ENCODE data around the gene NPHS1.
"Not testable (repeated sequence)": the region's sequence is repeated elsewhere in the genome, so short reads cannot be mapped to it uniquely, and the experiment has no call there.

The NPHS1 gene, protein sequence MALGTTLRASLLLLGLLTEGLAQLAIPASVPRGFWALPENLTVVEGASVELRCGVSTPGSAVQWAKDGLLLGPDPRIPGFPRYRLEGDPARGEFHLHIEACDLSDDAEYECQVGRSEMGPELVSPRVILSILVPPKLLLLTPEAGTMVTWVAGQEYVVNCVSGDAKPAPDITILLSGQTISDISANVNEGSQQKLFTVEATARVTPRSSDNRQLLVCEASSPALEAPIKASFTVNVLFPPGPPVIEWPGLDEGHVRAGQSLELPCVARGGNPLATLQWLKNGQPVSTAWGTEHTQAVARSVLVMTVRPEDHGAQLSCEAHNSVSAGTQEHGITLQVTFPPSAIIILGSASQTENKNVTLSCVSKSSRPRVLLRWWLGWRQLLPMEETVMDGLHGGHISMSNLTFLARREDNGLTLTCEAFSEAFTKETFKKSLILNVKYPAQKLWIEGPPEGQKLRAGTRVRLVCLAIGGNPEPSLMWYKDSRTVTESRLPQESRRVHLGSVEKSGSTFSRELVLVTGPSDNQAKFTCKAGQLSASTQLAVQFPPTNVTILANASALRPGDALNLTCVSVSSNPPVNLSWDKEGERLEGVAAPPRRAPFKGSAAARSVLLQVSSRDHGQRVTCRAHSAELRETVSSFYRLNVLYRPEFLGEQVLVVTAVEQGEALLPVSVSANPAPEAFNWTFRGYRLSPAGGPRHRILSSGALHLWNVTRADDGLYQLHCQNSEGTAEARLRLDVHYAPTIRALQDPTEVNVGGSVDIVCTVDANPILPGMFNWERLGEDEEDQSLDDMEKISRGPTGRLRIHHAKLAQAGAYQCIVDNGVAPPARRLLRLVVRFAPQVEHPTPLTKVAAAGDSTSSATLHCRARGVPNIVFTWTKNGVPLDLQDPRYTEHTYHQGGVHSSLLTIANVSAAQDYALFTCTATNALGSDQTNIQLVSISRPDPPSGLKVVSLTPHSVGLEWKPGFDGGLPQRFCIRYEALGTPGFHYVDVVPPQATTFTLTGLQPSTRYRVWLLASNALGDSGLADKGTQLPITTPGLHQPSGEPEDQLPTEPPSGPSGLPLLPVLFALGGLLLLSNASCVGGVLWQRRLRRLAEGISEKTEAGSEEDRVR (N-terminal part only)

DNA sequence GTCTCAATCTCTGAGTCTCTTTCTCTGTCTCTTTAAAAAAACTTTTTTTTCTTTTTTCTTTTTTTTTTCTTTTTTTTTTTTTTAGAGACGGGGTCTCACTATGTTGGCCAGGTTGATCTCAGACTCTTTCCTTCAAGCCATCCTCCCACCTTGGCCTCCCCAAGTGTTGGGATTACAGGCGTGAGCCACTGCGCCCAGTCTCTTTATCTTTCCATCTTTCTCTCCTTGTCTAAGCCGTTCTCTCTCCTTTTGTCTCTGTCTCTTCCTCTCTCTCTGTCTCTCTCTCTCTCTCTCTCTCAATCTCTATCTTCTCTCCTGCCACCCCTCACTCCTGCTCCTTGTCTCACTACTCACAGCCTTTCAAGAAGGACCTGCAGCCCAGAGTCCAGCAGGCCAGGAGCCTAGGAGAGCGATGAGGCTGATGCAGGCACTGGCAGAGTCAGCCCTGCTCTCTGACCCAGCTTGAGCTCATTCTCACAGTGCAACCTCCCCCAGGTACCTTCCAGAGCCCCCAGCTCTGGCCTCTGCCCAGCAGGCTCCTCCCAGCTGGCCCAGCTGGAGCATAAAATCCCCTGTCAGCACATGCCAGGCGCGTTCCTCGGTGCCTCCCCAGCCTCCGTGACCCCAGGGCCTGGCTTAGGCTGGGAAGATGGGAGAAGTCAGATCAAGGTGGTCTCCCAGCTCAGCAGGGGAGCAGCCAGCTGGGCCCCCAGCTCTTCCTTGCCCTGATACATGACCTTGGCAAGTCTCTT is at the start of gene NPHS1:
Gene NPHS1 (minus strand): TSS at position 476 of the 752 bp plus-strand sequence. CDS start 667 bp downstream, outside the sequence.
- no peaks in the 10 kb centered on the region for H3K9me3 ChIP-seq (ENCODE audit: control insufficient read depth in 2 of 2, low read length in 2 of 2)
- H3K27ac ChIP-seq (ENCODE audit: low read length) = no peak within 1 kb of the TSS
- no peak within 1 kb of the TSS for H3K9ac ChIP-seq (ENCODE audit: low read length in 2 of 2)
- no peaks in the 10 kb centered on the region for H3K36me3 ChIP-seq (ENCODE audit: control insufficient read depth in 2 of 2, insufficient read depth in 2 of 2, low read length in 2 of 2)
- H3K27me3 ChIP-seq (ENCODE audit: control insufficient read depth in 1 of 2, insufficient read depth in 2 of 2, low read length in 2 of 2) = peaks cover 60 to 67% of the 10 kb centered on the region in 2 donors
- H3K4me1 ChIP-seq (ENCODE audit: control insufficient read depth, insufficient read depth, low read length) = peaks cover 15% of the 10 kb centered on the region
- H3K4me3 ChIP-seq (ENCODE audit: low read length in 2 of 2) = no peak within 1 kb of the TSS

DNA sequence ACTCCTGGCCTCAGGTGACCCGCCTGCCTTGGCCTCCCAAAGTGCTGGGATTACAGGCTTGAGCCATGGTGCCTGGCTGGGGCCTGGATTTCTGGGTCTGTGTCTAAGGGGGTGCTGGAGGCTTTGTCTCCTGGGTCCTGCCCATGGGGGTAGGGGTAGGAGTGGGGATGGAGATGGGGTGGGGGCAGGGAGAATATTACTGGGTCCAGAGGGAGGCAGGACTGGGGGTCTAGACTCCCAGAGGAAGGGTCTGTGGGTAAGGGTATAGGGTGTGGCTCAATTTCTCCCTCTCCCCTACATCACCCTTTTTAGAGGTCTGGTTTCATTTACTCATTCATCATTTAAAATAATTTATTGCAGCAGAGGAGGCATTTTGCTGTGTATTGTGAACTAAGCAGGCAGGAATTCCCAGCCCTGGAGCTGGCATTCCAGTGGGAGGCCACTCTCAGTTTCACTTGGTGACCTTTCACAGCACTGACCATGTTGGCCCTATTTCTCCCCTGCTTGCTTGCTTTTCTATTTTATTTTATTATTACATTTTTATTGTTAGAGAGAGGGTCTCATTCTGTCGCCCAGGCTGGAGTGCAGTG is 48.8 kb upstream of the NPHS1 start:
- peak overlapping the region in 1 of 2 donors; percentile 85 for H3K4me3 ChIP-seq (ENCODE audit: low read length in 2 of 2)
- peaks cover 30% of the 10 kb centered on the region for H3K4me1 ChIP-seq (ENCODE audit: control insufficient read depth, insufficient read depth, low read length)
- no peaks in the 10 kb centered on the region for H3K9me3 ChIP-seq (ENCODE audit: control insufficient read depth in 2 of 2, low read length in 2 of 2)
- peaks cover 2% of the 10 kb centered on the region in 2 donors for H3K36me3 ChIP-seq (ENCODE audit: control insufficient read depth in 2 of 2, insufficient read depth in 2 of 2, low read length in 2 of 2)
- H3K9ac ChIP-seq (ENCODE audit: low read length in 2 of 2) = no peak overlapping the region
- H3K27me3 ChIP-seq (ENCODE audit: control insufficient read depth in 1 of 2, insufficient read depth in 2 of 2, low read length in 2 of 2) = no peaks in the 10 kb centered on the region
- H3K27ac ChIP-seq (ENCODE audit: low read length) = no peak overlapping the region

DNA sequence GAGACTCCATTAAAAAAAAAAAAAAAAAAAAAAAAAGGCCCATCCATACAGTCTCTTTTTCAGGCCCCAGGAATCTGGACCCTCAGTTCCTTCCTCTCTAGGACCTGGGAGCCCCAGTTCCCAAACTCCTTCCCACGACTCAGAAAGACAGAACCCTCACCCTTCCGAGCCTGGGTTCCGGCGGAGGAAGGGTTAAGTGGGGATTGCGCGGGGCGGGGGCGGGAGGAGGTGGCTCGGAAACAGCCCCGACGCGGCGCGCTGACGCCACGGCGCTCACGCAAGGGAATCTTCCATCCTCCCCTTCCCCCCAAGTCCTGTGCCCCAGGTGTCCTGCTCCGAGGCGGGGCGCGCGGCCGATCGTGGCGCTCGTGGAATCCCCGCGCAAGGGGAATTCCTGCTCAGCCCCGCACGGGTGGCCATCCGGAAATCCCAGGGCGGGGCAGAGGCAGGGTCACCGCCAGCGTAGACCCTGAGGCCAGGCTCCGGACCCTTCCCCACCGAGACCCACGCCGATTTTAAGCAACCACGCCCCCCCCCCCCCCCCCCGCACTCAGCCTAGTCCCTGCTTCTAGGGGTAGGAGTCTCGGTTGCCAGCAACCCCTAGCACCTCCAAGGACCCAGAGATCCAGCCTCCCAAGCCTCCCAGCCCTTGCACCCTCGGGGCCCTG is 47.4 kb upstream of the NPHS1 start:
- H3K27ac ChIP-seq (ENCODE audit: low read length) = peak overlapping the region; percentile 55
- H3K36me3 ChIP-seq (ENCODE audit: control insufficient read depth in 2 of 2, insufficient read depth in 2 of 2, low read length in 2 of 2) = peaks cover 2 to 5% of the 10 kb centered on the region in 2 donors

DNA sequence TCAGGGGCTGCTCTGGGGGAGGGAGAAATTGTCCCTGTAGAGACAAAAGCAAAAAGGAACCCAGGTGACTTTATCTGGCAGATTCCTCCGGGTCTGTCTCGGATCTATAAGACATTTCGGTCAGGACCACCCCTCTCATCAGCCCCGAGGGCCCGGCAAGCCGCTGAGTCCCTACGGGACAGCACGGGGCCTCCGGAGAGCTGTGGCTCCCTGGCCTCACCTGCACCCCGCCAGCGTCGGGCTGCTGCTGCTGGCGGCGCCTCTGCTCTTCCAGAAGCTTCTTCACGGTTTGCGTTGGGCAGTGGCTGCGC is 46.1 kb upstream of the NPHS1 start:
- Histone ChIP-seq H3K27me3 (ENCODE audit: control insufficient read depth in 1 of 2, insufficient read depth in 2 of 2, low read length in 2 of 2) (no peaks in the 10 kb centered on the region), H3K9me3 (ENCODE audit: control insufficient read depth in 2 of 2, low read length in 2 of 2) (no peaks in the 10 kb centered on the region), H3K36me3 (ENCODE audit: control insufficient read depth in 2 of 2, insufficient read depth in 2 of 2, low read length in 2 of 2) (peaks cover 2 to 9% of the 10 kb centered on the region in 2 donors), H3K9ac (ENCODE audit: low read length in 2 of 2) (peak overlapping the region; percentile 69 to 72), H3K4me1 (ENCODE audit: control insufficient read depth, insufficient read depth, low read length) (peaks cover 30% of the 10 kb centered on the region), H3K4me3 (ENCODE audit: low read length in 2 of 2) (peak overlapping the region; percentile 63 to 85), H3K27ac (ENCODE audit: low read length) (peak overlapping the region; percentile 55)

More for the DNA sequence above, 47.4 kb upstream of the NPHS1 start:
- H3K4me3 ChIP-seq (ENCODE audit: low read length in 2 of 2) = peak overlapping the region; percentile 73 to 85
- peak overlapping the region; percentile 69 to 72 for H3K9ac ChIP-seq (ENCODE audit: low read length in 2 of 2)
- H3K4me1 ChIP-seq (ENCODE audit: control insufficient read depth, insufficient read depth, low read length) = peaks cover 30% of the 10 kb centered on the region
- no peaks in the 10 kb centered on the region for H3K27me3 ChIP-seq (ENCODE audit: control insufficient read depth in 1 of 2, insufficient read depth in 2 of 2, low read length in 2 of 2)
- H3K9me3 ChIP-seq (ENCODE audit: control insufficient read depth in 2 of 2, low read length in 2 of 2) = no peaks in the 10 kb centered on the region

DNA sequence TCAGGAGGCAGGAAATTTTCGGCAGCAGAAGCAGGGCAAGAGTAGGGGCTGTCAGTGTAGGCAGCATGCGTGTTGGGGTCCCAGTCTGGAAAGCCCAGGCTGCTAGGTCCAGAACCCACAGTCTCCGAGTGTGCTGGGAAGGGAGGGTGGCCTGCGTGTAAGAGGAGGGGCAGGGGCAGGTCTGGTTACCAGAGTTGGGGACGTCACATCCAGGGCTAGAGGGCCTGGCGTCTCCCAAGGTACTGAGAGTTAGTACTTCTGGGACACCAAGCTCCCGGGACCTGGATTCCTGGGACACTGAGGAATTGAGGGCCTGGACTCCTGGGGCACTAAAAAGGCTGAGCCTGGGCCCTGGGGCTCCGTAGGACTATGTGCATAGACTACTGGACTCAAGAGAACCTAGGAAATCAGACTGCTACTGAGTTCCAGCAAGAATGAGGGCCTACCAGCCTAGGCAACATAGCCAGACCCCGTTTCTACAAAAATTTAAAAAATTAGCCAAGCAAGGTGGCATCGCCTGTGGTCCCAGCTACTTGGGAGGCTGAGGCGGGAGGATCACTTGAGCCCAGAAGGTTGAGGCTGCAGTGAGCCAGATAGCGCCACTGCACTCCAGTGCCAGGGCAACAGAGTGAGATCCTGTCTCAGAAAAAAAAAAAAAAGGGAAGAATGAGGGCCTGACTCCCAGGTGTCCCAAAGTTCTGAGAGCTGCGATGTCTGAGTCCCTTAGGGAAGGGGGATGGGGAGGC is 45.6 kb upstream of the NPHS1 start:
- H3K27me3 ChIP-seq (ENCODE audit: control insufficient read depth in 1 of 2, insufficient read depth in 2 of 2, low read length in 2 of 2) = no peaks in the 10 kb centered on the region
- peaks cover 30% of the 10 kb centered on the region for H3K4me1 ChIP-seq (ENCODE audit: control insufficient read depth, insufficient read depth, low read length)
- H3K9ac ChIP-seq (ENCODE audit: low read length in 2 of 2) = peak overlapping the region; percentile 69 to 72
- H3K27ac ChIP-seq (ENCODE audit: low read length) = no peak overlapping the region
- peaks cover 2 to 11% of the 10 kb centered on the region in 2 donors for H3K36me3 ChIP-seq (ENCODE audit: control insufficient read depth in 2 of 2, insufficient read depth in 2 of 2, low read length in 2 of 2)
- no peaks in the 10 kb centered on the region for H3K9me3 ChIP-seq (ENCODE audit: control insufficient read depth in 2 of 2, low read length in 2 of 2)
- peak overlapping the region; percentile 63 to 85 for H3K4me3 ChIP-seq (ENCODE audit: low read length in 2 of 2)

DNA sequence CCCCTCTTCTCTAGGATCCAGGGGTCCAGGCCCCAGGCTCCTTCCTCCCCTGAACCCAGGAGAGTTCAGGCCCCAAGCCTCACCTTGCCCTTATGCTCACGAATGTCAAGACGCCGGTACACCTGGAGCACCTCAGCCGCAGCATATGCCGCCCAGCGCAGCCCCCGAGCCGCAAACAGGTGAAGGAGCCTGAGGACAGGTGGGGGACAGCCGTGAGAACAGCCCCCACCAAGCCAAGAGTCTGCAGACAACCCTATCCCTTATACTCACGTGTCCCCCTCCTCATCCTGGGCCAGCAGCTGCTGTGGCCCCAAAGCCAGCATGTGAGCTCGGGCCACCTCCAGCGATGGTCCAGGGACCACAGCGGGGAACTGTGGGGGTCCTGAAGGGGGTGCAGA is 44.3 kb upstream of the NPHS1 start:
- H3K27me3 ChIP-seq (ENCODE audit: control insufficient read depth in 1 of 2, insufficient read depth in 2 of 2, low read length in 2 of 2) = no peaks in the 10 kb centered on the region
- peaks cover 27% of the 10 kb centered on the region for H3K4me1 ChIP-seq (ENCODE audit: control insufficient read depth, insufficient read depth, low read length)
- no peak overlapping the region for H3K4me3 ChIP-seq (ENCODE audit: low read length in 2 of 2)
- no peaks in the 10 kb centered on the region for H3K9me3 ChIP-seq (ENCODE audit: control insufficient read depth in 2 of 2, low read length in 2 of 2)
- H3K9ac ChIP-seq (ENCODE audit: low read length in 2 of 2) = no peak overlapping the region
- H3K36me3 ChIP-seq (ENCODE audit: control insufficient read depth in 2 of 2, insufficient read depth in 2 of 2, low read length in 2 of 2) = peaks cover 2 to 11% of the 10 kb centered on the region in 2 donors
- H3K27ac ChIP-seq (ENCODE audit: low read length) = no peak overlapping the region

DNA sequence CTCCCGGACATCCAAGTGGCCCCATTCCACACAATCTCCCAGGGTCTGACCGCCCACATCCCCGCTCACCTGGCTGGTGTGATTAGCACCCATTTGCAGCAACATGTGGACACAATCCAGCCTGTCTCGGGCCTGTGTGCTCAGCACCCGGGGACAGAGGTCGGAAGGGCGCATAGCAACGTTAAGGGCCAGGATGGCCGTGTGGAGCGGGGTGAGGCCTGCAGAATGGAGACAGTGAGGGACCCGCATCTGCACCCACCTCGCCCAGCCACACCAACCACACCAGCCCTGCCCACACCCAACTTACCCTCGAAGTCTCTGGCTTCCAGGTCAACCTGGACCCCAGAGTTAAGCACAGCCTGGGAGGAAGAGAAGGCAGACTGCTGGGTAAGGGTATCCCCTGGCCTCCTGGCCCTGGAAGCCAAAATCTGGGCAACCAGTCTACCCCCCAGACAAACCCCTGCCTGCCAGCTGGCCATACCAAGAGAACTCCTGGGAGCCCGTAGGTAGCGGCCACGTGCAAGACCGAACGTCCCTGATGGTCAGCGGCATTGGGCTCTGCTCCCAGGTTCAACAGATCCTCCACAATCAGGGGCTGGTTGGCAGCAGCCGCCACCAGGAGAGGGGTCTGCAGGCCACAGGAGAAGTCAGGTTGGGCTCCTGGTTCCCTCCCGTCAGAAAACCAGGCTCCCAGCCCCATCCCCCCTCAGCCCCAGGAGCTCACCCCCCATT is 43.8 kb upstream of the NPHS1 start:
- Histone ChIP-seq H3K27ac (ENCODE audit: low read length) (no peak overlapping the region), H3K4me1 (ENCODE audit: control insufficient read depth, insufficient read depth, low read length) (peaks cover 27% of the 10 kb centered on the region), H3K9ac (ENCODE audit: low read length in 2 of 2) (no peak overlapping the region), H3K36me3 (ENCODE audit: control insufficient read depth in 2 of 2, insufficient read depth in 2 of 2, low read length in 2 of 2) (peaks cover 2 to 11% of the 10 kb centered on the region in 2 donors), H3K4me3 (ENCODE audit: low read length in 2 of 2) (no peak overlapping the region), H3K27me3 (ENCODE audit: control insufficient read depth in 1 of 2, insufficient read depth in 2 of 2, low read length in 2 of 2) (no peaks in the 10 kb centered on the region), H3K9me3 (ENCODE audit: control insufficient read depth in 2 of 2, low read length in 2 of 2) (no peaks in the 10 kb centered on the region)

DNA sequence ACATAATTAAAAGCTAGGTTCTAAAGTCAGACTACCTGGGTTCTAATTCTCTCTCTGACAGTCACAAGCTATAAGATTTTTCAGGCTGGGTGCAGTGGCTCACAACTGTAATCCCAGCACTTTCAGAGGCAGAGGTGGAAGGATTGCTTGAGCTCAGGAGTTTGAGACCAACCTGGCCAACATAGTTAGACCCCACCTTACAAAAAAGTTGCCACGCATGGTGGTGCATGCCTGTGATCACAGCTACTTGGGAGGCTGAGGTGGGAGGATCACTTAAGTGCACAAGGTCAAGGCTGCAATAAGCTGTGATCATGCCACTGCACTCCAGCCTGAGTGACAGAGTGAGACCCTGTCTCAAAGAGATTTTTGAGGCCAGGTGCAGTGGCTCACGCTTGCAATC is 42.0 kb upstream of the NPHS1 start:
- H3K4me1 ChIP-seq (ENCODE audit: control insufficient read depth, insufficient read depth, low read length) = peaks cover 18% of the 10 kb centered on the region
- no peak overlapping the region for H3K4me3 ChIP-seq (ENCODE audit: low read length in 2 of 2)
- no peaks in the 10 kb centered on the region for H3K27me3 ChIP-seq (ENCODE audit: control insufficient read depth in 1 of 2, insufficient read depth in 2 of 2, low read length in 2 of 2)
- H3K36me3 ChIP-seq (ENCODE audit: control insufficient read depth in 2 of 2, insufficient read depth in 2 of 2, low read length in 2 of 2) = peaks cover 5 to 21% of the 10 kb centered on the region in 2 donors
- H3K27ac ChIP-seq (ENCODE audit: low read length) = no peak overlapping the region
- H3K9ac ChIP-seq (ENCODE audit: low read length in 2 of 2) = no peak overlapping the region
- no peaks in the 10 kb centered on the region for H3K9me3 ChIP-seq (ENCODE audit: control insufficient read depth in 2 of 2, low read length in 2 of 2)

DNA sequence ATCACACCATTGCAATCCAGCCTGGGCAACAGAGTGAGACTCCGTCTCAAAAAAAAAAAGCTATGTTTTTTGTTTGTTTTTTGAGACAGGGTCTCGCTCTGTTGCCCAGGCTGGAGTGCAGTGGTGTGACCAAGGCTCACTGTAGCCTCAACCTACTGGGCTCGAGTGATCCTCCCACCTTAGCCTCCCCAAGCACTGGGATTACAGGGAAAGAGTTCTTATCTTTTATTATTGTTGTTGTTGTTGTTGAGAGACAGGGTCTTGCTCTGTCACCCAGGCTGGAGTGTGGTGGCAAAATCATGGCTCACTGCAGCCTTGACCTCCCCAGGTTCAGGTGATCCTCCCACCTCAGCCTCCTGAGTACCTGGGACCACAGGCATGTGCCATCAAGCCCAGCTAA is 39.5 kb upstream of the NPHS1 start:
- not testable (repeated sequence) for H3K27me3 ChIP-seq (ENCODE audit: control insufficient read depth in 1 of 2, insufficient read depth in 2 of 2, low read length in 2 of 2); H3K9me3 ChIP-seq (ENCODE audit: control insufficient read depth in 2 of 2, low read length in 2 of 2); H3K9ac ChIP-seq (ENCODE audit: low read length in 2 of 2); H3K4me3 ChIP-seq (ENCODE audit: low read length in 2 of 2); H3K4me1 ChIP-seq (ENCODE audit: control insufficient read depth, insufficient read depth, low read length); H3K27ac ChIP-seq (ENCODE audit: low read length)
- peaks cover 12 to 31% of the 10 kb centered on the region in 2 donors for H3K36me3 ChIP-seq (ENCODE audit: control insufficient read depth in 2 of 2, insufficient read depth in 2 of 2, low read length in 2 of 2)
